HL-60 (cell line): Measurements from ENCODE around the gene PDCL3.

Source experiments
- DNase-seq, 2 experiments: peaks; one replicate each; pipeline ENCODE4 v3.0.0-alpha.2; 2010 to 2020; ENCODE audit warnings: low read depth in 1 of 2, low spot score in 1 of 2
- H3K27ac ChIP-seq: fragments of 250-450 bp; sonication (Bioruptor Pico); replicated peaks from 2 replicates; pipeline ENCODE4 v1.5.1; 2020; ENCODE audit warnings: mild to moderate bottlenecking, moderate library complexity
- H3K27me3 ChIP-seq: fragments of 250-450 bp; sonication (Bioruptor Pico); 2 replicates; pipeline ENCODE4 v1.5.1; 2021; ENCODE audit warnings: mild to moderate bottlenecking, moderate library complexity; ENCODE audit not compliant: insufficient read depth, poor library complexity, severe bottlenecking
- H3K4me3 ChIP-seq: replicated peaks from 2 replicates; pipeline ENCODE4 v1.5.1; 2011; ENCODE audit warnings: mild to moderate bottlenecking, control low read depth, low read length; ENCODE audit not compliant: insufficient read depth
- GABPA ChIP-seq: IDR thresholded peaks from 2 replicates; pipeline ENCODE4 v1.6.1; 2012; ENCODE audit warnings: low read depth
- POLR2AphosphoS5 ChIP-seq: IDR thresholded peaks from 2 replicates; pipeline ENCODE4 v1.6.1; 2012; ENCODE audit warnings: low read depth
- SPI1 ChIP-seq: IDR thresholded peaks from 2 replicates; pipeline ENCODE4 v1.6.1; 2012; ENCODE audit warnings: low read depth, mild to moderate bottlenecking, borderline replicate concordance
- TF ChIP-seq, protein P1 (sequence below): IDR thresholded peaks from 2 replicates; pipeline ENCODE4 v1.6.1; 2012; ENCODE audit warnings: low read depth; ENCODE audit not compliant: insufficient replicate concordance
- TF ChIP-seq, protein P2 (sequence below): IDR thresholded peaks from one replicate; pipeline ENCODE4 v1.5.1; 2011; ENCODE audit warnings: low read length, control low read depth, inconsistent platforms; ENCODE audit not compliant: insufficient read depth

PDCL3 gene

DNA sequence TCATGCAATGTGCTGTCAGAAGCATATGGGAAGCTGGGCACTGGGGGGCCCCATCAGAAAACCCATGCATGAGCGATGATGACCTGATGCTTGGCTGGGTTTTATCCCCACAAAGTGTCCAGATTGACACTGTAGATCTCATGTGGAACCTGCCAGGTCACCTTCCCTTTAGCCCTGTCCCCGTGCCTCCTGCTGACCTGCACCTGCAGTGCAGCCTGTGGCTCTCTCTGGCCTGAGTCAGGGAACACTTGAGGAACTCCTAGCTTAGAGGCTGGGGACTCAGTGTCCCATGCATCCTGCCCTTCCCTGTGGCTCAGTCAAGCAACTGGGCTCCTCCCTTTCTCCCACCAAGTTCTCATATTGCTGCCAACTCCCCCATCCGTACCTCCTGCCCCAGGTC lies 57.7 kb downstream of the PDCL3 start:
- no peak overlapping the region for H3K4me3 ChIP-seq
- TF ChIP-seq POLR2AphosphoS5 (no peak), SPI1 (no peak), GABPA (no peak)
- no peak for DNase-seq
- no peak overlapping the region for H3K27ac ChIP-seq
- no peaks in the 10 kb centered on the region for H3K27me3 ChIP-seq

DNA sequence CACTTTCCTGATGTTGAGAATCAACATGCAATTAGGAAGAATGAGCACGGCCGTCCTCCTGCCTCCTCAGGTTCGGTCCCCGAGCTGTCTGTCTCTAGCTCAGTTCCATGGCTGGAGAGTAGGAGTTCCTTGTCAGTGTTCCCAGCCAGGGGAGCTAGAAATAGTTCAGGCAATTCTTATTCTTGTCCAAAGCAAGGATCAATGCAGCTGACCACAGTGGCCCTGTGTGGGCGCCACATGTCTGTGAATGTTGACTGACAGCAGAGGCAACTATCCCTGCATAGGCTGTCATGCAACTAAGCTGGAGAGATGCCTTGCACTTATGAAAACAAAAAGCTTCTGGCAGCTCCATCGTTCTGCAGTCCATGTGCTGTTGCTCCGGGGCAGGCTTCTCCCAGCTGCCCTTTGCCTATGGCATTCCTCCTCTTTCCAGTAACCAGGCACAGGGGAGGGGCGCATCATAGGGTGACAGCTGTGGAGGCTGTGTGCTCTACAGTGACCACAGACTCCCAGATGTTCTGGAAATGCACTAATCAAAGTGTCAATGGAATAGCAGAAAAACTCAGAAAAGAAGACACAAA lies 58.7 kb downstream of the PDCL3 start:
- no peak for DNase-seq
- H3K27ac ChIP-seq, result no peak overlapping the region
- no peaks in the 10 kb centered on the region for H3K27me3 ChIP-seq
- no peak overlapping the region for H3K4me3 ChIP-seq
- TF ChIP-seq, protein P1, sequence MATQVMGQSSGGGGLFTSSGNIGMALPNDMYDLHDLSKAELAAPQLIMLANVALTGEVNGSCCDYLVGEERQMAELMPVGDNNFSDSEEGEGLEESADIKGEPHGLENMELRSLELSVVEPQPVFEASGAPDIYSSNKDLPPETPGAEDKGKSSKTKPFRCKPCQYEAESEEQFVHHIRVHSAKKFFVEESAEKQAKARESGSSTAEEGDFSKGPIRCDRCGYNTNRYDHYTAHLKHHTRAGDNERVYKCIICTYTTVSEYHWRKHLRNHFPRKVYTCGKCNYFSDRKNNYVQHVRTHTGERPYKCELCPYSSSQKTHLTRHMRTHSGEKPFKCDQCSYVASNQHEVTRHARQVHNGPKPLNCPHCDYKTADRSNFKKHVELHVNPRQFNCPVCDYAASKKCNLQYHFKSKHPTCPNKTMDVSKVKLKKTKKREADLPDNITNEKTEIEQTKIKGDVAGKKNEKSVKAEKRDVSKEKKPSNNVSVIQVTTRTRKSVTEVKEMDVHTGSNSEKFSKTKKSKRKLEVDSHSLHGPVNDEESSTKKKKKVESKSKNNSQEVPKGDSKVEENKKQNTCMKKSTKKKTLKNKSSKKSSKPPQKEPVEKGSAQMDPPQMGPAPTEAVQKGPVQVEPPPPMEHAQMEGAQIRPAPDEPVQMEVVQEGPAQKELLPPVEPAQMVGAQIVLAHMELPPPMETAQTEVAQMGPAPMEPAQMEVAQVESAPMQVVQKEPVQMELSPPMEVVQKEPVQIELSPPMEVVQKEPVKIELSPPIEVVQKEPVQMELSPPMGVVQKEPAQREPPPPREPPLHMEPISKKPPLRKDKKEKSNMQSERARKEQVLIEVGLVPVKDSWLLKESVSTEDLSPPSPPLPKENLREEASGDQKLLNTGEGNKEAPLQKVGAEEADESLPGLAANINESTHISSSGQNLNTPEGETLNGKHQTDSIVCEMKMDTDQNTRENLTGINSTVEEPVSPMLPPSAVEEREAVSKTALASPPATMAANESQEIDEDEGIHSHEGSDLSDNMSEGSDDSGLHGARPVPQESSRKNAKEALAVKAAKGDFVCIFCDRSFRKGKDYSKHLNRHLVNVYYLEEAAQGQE, result no peak
- TF ChIP-seq, protein P2, sequence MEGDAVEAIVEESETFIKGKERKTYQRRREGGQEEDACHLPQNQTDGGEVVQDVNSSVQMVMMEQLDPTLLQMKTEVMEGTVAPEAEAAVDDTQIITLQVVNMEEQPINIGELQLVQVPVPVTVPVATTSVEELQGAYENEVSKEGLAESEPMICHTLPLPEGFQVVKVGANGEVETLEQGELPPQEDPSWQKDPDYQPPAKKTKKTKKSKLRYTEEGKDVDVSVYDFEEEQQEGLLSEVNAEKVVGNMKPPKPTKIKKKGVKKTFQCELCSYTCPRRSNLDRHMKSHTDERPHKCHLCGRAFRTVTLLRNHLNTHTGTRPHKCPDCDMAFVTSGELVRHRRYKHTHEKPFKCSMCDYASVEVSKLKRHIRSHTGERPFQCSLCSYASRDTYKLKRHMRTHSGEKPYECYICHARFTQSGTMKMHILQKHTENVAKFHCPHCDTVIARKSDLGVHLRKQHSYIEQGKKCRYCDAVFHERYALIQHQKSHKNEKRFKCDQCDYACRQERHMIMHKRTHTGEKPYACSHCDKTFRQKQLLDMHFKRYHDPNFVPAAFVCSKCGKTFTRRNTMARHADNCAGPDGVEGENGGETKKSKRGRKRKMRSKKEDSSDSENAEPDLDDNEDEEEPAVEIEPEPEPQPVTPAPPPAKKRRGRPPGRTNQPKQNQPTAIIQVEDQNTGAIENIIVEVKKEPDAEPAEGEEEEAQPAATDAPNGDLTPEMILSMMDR, result no peak
- TF ChIP-seq POLR2AphosphoS5, result no peak
- TF ChIP-seq SPI1, result no peak
- no peak for TF ChIP-seq GABPA

DNA sequence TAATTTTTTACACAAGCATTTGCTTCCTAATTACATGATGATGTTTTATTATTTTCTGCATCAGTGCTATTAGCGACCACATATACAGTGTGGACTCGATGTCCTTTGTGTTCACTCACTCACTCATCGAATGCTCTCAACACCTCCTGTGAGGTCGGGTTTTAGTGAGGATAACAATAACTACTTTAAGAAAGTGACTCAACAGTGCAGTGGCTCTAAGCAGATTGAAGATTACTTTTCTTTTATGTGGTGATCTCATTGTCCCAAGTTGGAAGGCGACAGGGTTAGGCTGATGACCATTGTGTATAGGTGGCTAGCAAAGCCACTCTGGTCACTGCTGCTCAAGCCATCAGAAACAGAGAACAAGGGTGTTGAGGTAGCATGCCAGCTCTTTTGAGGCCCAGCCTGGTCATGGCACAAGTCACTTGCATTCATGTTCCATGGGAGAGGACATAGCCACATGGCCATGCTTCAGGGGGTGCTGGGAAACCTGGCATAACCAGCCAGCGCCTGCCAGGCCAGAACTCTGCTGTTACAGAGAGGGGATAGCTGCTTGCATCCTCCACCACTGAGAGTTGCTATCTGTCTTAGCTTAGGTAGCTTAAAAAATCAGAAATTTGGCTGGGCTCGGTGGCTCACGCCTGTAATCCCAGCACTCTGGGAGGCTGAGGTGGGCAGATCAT lies 60.4 kb downstream of the PDCL3 start:
- H3K27ac ChIP-seq, result no peak overlapping the region
- no peak overlapping the region for H3K4me3 ChIP-seq
- H3K27me3 ChIP-seq, result no peaks in the 10 kb centered on the region
- TF ChIP-seq, protein P1, result no peak
- no peak for TF ChIP-seq SPI1
- TF ChIP-seq GABPA, result no peak
- TF ChIP-seq, protein P2, result no peak
- TF ChIP-seq POLR2AphosphoS5, result no peak
- DNase-seq, result no peak

DNA sequence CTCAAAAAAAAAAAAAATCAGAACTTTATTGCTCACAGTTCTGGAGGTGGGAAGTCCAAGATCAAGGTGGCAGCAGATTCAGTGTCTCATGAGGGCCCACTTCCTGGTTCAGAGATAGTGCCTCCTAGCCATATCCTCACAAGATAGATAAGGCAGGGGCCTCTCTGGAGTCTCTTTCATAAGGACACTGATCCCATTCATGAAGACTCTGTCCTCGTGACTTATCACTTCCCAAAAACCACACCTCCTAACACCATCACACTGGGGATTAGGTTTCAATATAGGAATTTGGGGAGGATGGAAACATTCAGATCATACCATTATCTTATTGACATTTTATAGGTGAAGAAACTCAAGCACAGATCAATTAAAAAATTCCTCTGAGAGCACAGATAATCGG lies 61.1 kb downstream of the PDCL3 start:
- TF ChIP-seq, protein P1, result no peak
- no peak for TF ChIP-seq POLR2AphosphoS5
- TF ChIP-seq, protein P2, result no peak
- no peak for TF ChIP-seq GABPA
- TF ChIP-seq SPI1, result no peak
- Histone ChIP-seq H3K27me3 (no peaks in the 10 kb centered on the region), H3K4me3 (no peak overlapping the region), H3K27ac (no peak overlapping the region)
- DNase-seq, result no peak
